ENCODE data around the gene GHR.

The GHR gene

GRCh38 chr5:42423285-42424165, at the start of gene GHR:
Gene GHR, plus strand, starts transcription at chr5:42423439. Its CDS starts 142,436 bp downstream, at chr5:42565875.
- Histone ChIP-seq H3K27ac (ENCODE audit: low read length) (no peak within 1 kb of the TSS), H3K27me3 (ENCODE audit: insufficient read depth, low read length) (peaks cover 32% of the 10 kb centered on the region), H3K9me3 (ENCODE audit: insufficient read depth, low read depth, low read length) (no peaks in the 10 kb centered on the region), H3K36me3 (ENCODE audit: insufficient read depth, low read depth, low read length) (no peaks in the 10 kb centered on the region), H3K9ac (ENCODE audit: low read depth, low read length) (peak within 1 kb of the TSS; percentile 17; the same call in 1 of the 2 replicates), H3K4me3 (ENCODE audit: low read length) (peak within 1 kb of the TSS; percentile 75), H3K4me1 (ENCODE audit: insufficient read depth, low read length) (no peaks in the 10 kb centered on the region)

GRCh38 chr5:42374679-42375273, 48.5 kb upstream of the GHR start:
- no peaks in the 10 kb centered on the region for H3K27me3 ChIP-seq (ENCODE audit: insufficient read depth, low read length)
- H3K4me1 ChIP-seq (ENCODE audit: insufficient read depth, low read length), result no peaks in the 10 kb centered on the region
- no peaks in the 10 kb centered on the region for H3K9me3 ChIP-seq (ENCODE audit: insufficient read depth, low read depth, low read length)
- H3K27ac ChIP-seq (ENCODE audit: low read length), result no peak overlapping the region
- H3K4me3 ChIP-seq (ENCODE audit: low read length), result no peak overlapping the region
- H3K9ac ChIP-seq (ENCODE audit: low read depth, low read length), result no peak overlapping the region
- H3K36me3 ChIP-seq (ENCODE audit: insufficient read depth, low read depth, low read length), result no peaks in the 10 kb centered on the region

GRCh38 chr5:42377496-42377895, 45.7 kb upstream of the GHR start:
- Histone ChIP-seq H3K9me3 (ENCODE audit: insufficient read depth, low read depth, low read length) (no peaks in the 10 kb centered on the region), H3K27ac (ENCODE audit: low read length) (no peak overlapping the region), H3K36me3 (ENCODE audit: insufficient read depth, low read depth, low read length) (no peaks in the 10 kb centered on the region), H3K27me3 (ENCODE audit: insufficient read depth, low read length) (no peaks in the 10 kb centered on the region), H3K4me1 (ENCODE audit: insufficient read depth, low read length) (no peaks in the 10 kb centered on the region), H3K4me3 (ENCODE audit: low read length) (no peak overlapping the region), H3K9ac (ENCODE audit: low read depth, low read length) (no peak overlapping the region)

- Histone ChIP-seq H3K4me3 (ENCODE audit: low read length) (no peak overlapping the region), H3K9me3 (ENCODE audit: insufficient read depth, low read depth, low read length) (no peaks in the 10 kb centered on the region), H3K36me3 (ENCODE audit: insufficient read depth, low read depth, low read length) (no peaks in the 10 kb centered on the region), H3K27ac (ENCODE audit: low read length) (no peak overlapping the region), H3K27me3 (ENCODE audit: insufficient read depth, low read length) (no peaks in the 10 kb centered on the region), H3K9ac (ENCODE audit: low read depth, low read length) (no peak overlapping the region), H3K4me1 (ENCODE audit: insufficient read depth, low read length) (no peaks in the 10 kb centered on the region)
Observed at GRCh38 chr5:42381973-42382372, 41.3 kb upstream of the GHR start.

GRCh38 chr5:42387563-42387962, 35.7 kb upstream of the GHR start:
- H3K27me3 ChIP-seq (ENCODE audit: insufficient read depth, low read length), result no peaks in the 10 kb centered on the region
- no peaks in the 10 kb centered on the region for H3K36me3 ChIP-seq (ENCODE audit: insufficient read depth, low read depth, low read length)
- H3K4me3 ChIP-seq (ENCODE audit: low read length), result no peak overlapping the region

GRCh38 chr5:42390115-42390514, 33.1 kb upstream of the GHR start:
- no peak overlapping the region for H3K9ac ChIP-seq (ENCODE audit: low read depth, low read length)
- no peaks in the 10 kb centered on the region for H3K27me3 ChIP-seq (ENCODE audit: insufficient read depth, low read length)
- H3K9me3 ChIP-seq (ENCODE audit: insufficient read depth, low read depth, low read length), result peaks cover 15% of the 10 kb centered on the region
- no peaks in the 10 kb centered on the region for H3K36me3 ChIP-seq (ENCODE audit: insufficient read depth, low read depth, low read length)
- H3K4me3 ChIP-seq (ENCODE audit: low read length), result no peak overlapping the region
- no peak overlapping the region for H3K27ac ChIP-seq (ENCODE audit: low read length)
- H3K4me1 ChIP-seq (ENCODE audit: insufficient read depth, low read length), result no peaks in the 10 kb centered on the region

More at GRCh38 chr5:42387563-42387962, 35.7 kb upstream of the GHR start:
- Histone ChIP-seq H3K9me3 (ENCODE audit: insufficient read depth, low read depth, low read length) (peaks cover 5% of the 10 kb centered on the region), H3K9ac (ENCODE audit: low read depth, low read length) (no peak overlapping the region), H3K4me1 (ENCODE audit: insufficient read depth, low read length) (no peaks in the 10 kb centered on the region), H3K27ac (ENCODE audit: low read length) (no peak overlapping the region)

- Histone ChIP-seq H3K27me3 (ENCODE audit: insufficient read depth, low read length) (no peaks in the 10 kb centered on the region), H3K9me3 (ENCODE audit: insufficient read depth, low read depth, low read length) (peaks cover 15% of the 10 kb centered on the region), H3K4me3 (ENCODE audit: low read length) (no peak overlapping the region), H3K36me3 (ENCODE audit: insufficient read depth, low read depth, low read length) (no peaks in the 10 kb centered on the region), H3K27ac (ENCODE audit: low read length) (no peak overlapping the region), H3K4me1 (ENCODE audit: insufficient read depth, low read length) (no peaks in the 10 kb centered on the region), H3K9ac (ENCODE audit: low read depth, low read length) (no peak overlapping the region)
Observed at GRCh38 chr5:42392917-42393316, 30.3 kb upstream of the GHR start.

- no peak overlapping the region for H3K9ac ChIP-seq (ENCODE audit: low read depth, low read length)
- H3K9me3 ChIP-seq (ENCODE audit: insufficient read depth, low read depth, low read length), result peaks cover 15% of the 10 kb centered on the region
- H3K27me3 ChIP-seq (ENCODE audit: insufficient read depth, low read length), result no peaks in the 10 kb centered on the region
- no peak overlapping the region for H3K4me3 ChIP-seq (ENCODE audit: low read length)
- H3K27ac ChIP-seq (ENCODE audit: low read length), result no peak overlapping the region
- H3K36me3 ChIP-seq (ENCODE audit: insufficient read depth, low read depth, low read length), result no peaks in the 10 kb centered on the region
- H3K4me1 ChIP-seq (ENCODE audit: insufficient read depth, low read length), result no peaks in the 10 kb centered on the region
Observed at GRCh38 chr5:42396111-42396510, 27.1 kb upstream of the GHR start.

- H3K4me3 ChIP-seq (ENCODE audit: low read length), result no peak overlapping the region
- no peaks in the 10 kb centered on the region for H3K36me3 ChIP-seq (ENCODE audit: insufficient read depth, low read depth, low read length)
- peaks cover 12% of the 10 kb centered on the region for H3K9me3 ChIP-seq (ENCODE audit: insufficient read depth, low read depth, low read length)
- H3K9ac ChIP-seq (ENCODE audit: low read depth, low read length), result no peak overlapping the region
- H3K27ac ChIP-seq (ENCODE audit: low read length), result no peak overlapping the region
- H3K4me1 ChIP-seq (ENCODE audit: insufficient read depth, low read length), result no peaks in the 10 kb centered on the region
- no peaks in the 10 kb centered on the region for H3K27me3 ChIP-seq (ENCODE audit: insufficient read depth, low read length)
Observed at GRCh38 chr5:42397267-42397666, 26.0 kb upstream of the GHR start.

GRCh38 chr5:42399702-42400101, 23.5 kb upstream of the GHR start:
- no peaks in the 10 kb centered on the region; the same call in 1 of the 2 replicates for H3K9me3 ChIP-seq (ENCODE audit: insufficient read depth, low read depth, low read length)
- no peak overlapping the region for H3K4me3 ChIP-seq (ENCODE audit: low read length)
- no peaks in the 10 kb centered on the region for H3K36me3 ChIP-seq (ENCODE audit: insufficient read depth, low read depth, low read length)
- H3K9ac ChIP-seq (ENCODE audit: low read depth, low read length), result no peak overlapping the region
- H3K27ac ChIP-seq (ENCODE audit: low read length), result no peak overlapping the region
- H3K27me3 ChIP-seq (ENCODE audit: insufficient read depth, low read length), result no peaks in the 10 kb centered on the region
- no peaks in the 10 kb centered on the region for H3K4me1 ChIP-seq (ENCODE audit: insufficient read depth, low read length)

- no peaks in the 10 kb centered on the region for H3K36me3 ChIP-seq (ENCODE audit: insufficient read depth, low read depth, low read length)
- H3K9me3 ChIP-seq (ENCODE audit: insufficient read depth, low read depth, low read length), result no peaks in the 10 kb centered on the region; the same call in 1 of the 2 replicates
- no peak overlapping the region for H3K4me3 ChIP-seq (ENCODE audit: low read length)
- H3K9ac ChIP-seq (ENCODE audit: low read depth, low read length), result no peak overlapping the region
- H3K27me3 ChIP-seq (ENCODE audit: insufficient read depth, low read length), result no peaks in the 10 kb centered on the region
- H3K4me1 ChIP-seq (ENCODE audit: insufficient read depth, low read length), result no peaks in the 10 kb centered on the region
- H3K27ac ChIP-seq (ENCODE audit: low read length), result no peak overlapping the region
Observed at GRCh38 chr5:42400474-42400873, 22.8 kb upstream of the GHR start.

GRCh38 chr5:42403236-42403635, 20.0 kb upstream of the GHR start:
- Histone ChIP-seq H3K9ac (ENCODE audit: low read depth, low read length) (no peak overlapping the region), H3K27me3 (ENCODE audit: insufficient read depth, low read length) (no peaks in the 10 kb centered on the region), H3K4me1 (ENCODE audit: insufficient read depth, low read length) (no peaks in the 10 kb centered on the region), H3K9me3 (ENCODE audit: insufficient read depth, low read depth, low read length) (no peaks in the 10 kb centered on the region), H3K27ac (ENCODE audit: low read length) (no peak overlapping the region), H3K36me3 (ENCODE audit: insufficient read depth, low read depth, low read length) (no peaks in the 10 kb centered on the region), H3K4me3 (ENCODE audit: low read length) (no peak overlapping the region)

All from iPS-20b (cell line).